HCT116 (cell line): ENCODE measurements around the gene KIF3C.
"Not testable (repeated sequence)": the region's sequence is repeated elsewhere in the genome, so short reads cannot be mapped to it uniquely, and the experiment has no call there.

ENCODE experiments used
- CTCF ChIP-seq, 3 experiments: fragments of 200-600 bp in 1 of 3; sonication (generic) in 1 of 3; IDR thresholded peaks in 2 of 3; conservative IDR thresholded peaks in 1 of 3; 2 replicates each; pipeline ENCODE4 v1.5.1; 2012 to 2017; ENCODE audit warnings: low read depth in 2 of 3, low read length in 2 of 3, antibody characterized with exemption in 1 of 3, borderline replicate concordance in 1 of 3, control low read depth in 1 of 3, mild to moderate bottlenecking in 1 of 3, mixed read lengths in 1 of 3, mixed run types in 1 of 3, moderate library complexity in 1 of 3; ENCODE audit not compliant: insufficient read depth in 1 of 3
- EZH2phosphoT487 ChIP-seq: fragments of 200-600 bp; IDR thresholded peaks from 2 replicates; pipeline ENCODE4 v1.6.1; 2018; ENCODE audit warnings: antibody characterized with exemption, borderline replicate concordance
- POLR2A ChIP-seq: IDR thresholded peaks from 2 replicates; pipeline ENCODE4 v1.7.0; 2011; ENCODE audit warnings: borderline replicate concordance; ENCODE audit not compliant: insufficient read depth, insufficient read length; ENCODE audit errors: extremely low read depth
- POLR2AphosphoS5 ChIP-seq: IDR thresholded peaks from 2 replicates; pipeline ENCODE4 v1.6.1; 2011; ENCODE audit warnings: mild to moderate bottlenecking, low read depth, low read length, moderate library complexity
- RAD21 ChIP-seq: IDR thresholded peaks from 2 replicates; pipeline ENCODE4 v1.6.1; 2012; ENCODE audit warnings: low read depth, mild to moderate bottlenecking
- REST ChIP-seq: IDR thresholded peaks from 2 replicates; pipeline ENCODE4 v1.6.1; 2012; ENCODE audit warnings: low read depth
- SIN3A ChIP-seq: IDR thresholded peaks from 2 replicates; pipeline ENCODE4 v1.6.1; 2012; ENCODE audit warnings: low read depth
- SP1 ChIP-seq: IDR thresholded peaks from 2 replicates; pipeline ENCODE4 v1.6.1; 2012; ENCODE audit warnings: low read depth
- YY1 ChIP-seq: IDR thresholded peaks from 2 replicates; pipeline ENCODE4 v1.6.1; 2011; ENCODE audit warnings: low read length, low read depth, moderate library complexity, mild to moderate bottlenecking; ENCODE audit not compliant: insufficient replicate concordance; ENCODE audit errors: extremely low read depth
- ZBTB33 ChIP-seq: IDR thresholded peaks from 2 replicates; pipeline ENCODE4 v1.6.1; 2011; ENCODE audit warnings: mild to moderate bottlenecking, low read length, moderate library complexity; ENCODE audit not compliant: insufficient replicate concordance; ENCODE audit errors: extremely low read depth

GRCh38 chr2:25917411-25917810 is 64.9 kb downstream of the KIF3C start:
- not testable (repeated sequence) for TF ChIP-seq SIN3A; POLR2AphosphoS5; CTCF (IDR thresholded peaks at IDR 0.05 in 2 of 3, conservative IDR thresholded peaks at IDR 0.05 in 1 of 3; ENCODE audit: borderline replicate concordance in 1 of 3, insufficient read depth in 1 of 3, low read depth in 2 of 3, low read length in 2 of 3); POLR2A; EZH2phosphoT487; RAD21; YY1; REST; ZBTB33; SP1
